C4-2B (cell line): Measurements from ENCODE around the gene DCHS1.

Experiments used
- ZFX ChIP-seq: fragments of 450-650 bp; IDR thresholded peaks from 2 replicates; pipeline ENCODE4 v1.6.1; 2017
- TF ChIP-seq, protein P1 (sequence below): fragments of 450-650 bp; conservative IDR thresholded peaks from 2 replicates; pipeline ENCODE4 v1.5.1; 2017; ENCODE audit warnings: mild to moderate bottlenecking

GRCh38 chr11:6686006-6686405 lies 30.4 kb upstream of the DCHS1 start:
- TF ChIP-seq, protein P1, sequence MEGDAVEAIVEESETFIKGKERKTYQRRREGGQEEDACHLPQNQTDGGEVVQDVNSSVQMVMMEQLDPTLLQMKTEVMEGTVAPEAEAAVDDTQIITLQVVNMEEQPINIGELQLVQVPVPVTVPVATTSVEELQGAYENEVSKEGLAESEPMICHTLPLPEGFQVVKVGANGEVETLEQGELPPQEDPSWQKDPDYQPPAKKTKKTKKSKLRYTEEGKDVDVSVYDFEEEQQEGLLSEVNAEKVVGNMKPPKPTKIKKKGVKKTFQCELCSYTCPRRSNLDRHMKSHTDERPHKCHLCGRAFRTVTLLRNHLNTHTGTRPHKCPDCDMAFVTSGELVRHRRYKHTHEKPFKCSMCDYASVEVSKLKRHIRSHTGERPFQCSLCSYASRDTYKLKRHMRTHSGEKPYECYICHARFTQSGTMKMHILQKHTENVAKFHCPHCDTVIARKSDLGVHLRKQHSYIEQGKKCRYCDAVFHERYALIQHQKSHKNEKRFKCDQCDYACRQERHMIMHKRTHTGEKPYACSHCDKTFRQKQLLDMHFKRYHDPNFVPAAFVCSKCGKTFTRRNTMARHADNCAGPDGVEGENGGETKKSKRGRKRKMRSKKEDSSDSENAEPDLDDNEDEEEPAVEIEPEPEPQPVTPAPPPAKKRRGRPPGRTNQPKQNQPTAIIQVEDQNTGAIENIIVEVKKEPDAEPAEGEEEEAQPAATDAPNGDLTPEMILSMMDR, result no peak
- TF ChIP-seq ZFX, result no peak
